GM19397 (cell line): ENCODE data around the gene LDLRAD4.

ENCODE experiments used
- ATAC-seq: cut with Tn5 transposase; IDR thresholded peaks from one replicate; pipeline ENCODE4 v1.9.1; 2021; ENCODE audit warnings: mild to moderate bottlenecking, moderate library complexity; ENCODE audit not compliant: unreplicated experiment

The LDLRAD4 gene

DNA sequence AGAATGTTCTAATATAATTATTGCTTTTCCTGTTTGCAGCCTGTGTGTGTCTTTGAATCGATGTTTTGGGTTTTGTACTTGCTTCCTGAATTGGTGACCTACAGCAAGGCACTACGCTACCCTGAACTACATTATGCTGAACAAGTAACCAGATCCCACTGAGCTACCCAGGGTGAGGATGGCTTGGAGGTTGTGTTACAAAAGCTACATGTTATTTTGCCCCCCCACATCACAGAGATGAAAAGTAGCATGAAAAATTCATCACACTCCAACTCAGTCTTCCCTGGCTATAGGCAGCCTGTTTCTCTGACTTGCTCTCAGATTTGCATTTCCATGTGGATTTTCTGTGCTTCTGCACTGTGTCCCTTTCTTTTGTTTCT is 162.1 kb downstream of the LDLRAD4 start:
- no peak for ATAC-seq

DNA sequence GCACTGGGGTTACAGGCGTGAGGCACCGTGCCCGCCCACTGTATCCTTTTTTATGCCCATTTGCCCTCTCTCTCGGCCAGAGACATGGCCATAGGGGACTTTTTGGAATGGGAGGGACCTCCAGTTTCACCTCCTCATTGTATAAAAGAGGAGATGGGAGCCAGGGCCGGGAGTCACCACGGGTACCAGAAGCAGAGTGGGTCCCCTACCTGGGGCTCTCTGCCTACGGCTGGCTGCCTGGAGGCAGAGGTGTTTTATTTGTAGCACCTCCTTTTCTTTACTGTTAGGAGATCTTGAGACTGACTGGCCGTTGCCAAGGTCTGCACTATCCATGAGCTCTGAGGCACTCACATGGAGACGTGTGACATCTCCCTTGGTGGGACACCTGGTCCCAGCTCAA is 162.8 kb downstream of the LDLRAD4 start:
- ATAC-seq = no peak

GRCh38 chr18:13381944-13382365 is 163.4 kb downstream of the LDLRAD4 start:
- ATAC-seq = no peak

DNA sequence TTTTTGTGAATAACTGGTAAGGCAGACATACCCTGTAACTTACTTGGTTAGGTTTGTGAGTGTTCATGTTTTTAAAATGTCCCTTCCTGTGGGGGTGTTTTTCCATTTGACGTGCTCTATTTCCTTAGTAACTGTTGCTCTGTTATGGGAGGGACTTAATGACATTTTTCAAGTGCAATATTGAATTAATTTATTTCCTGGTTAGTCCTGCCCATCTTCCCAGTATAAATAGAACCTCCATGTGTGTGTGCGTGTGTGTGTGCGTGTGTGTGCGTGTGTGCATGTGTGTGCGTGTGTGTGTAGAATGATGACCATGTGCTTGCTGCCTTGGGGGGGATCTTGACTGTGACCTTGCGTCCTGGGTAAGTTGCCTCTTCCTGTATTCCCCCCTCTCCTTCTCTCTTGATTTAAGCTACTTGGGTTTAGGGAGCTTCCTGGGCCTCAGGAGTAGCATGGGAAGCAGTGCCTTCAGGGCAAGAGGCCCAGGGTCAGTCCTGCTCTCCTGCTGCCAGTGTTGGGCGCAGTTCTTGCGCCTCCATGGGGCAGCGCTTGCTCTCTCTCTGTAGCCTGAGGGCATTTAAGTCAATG is 163.9 kb downstream of the LDLRAD4 start:
- no peak for ATAC-seq

DNA sequence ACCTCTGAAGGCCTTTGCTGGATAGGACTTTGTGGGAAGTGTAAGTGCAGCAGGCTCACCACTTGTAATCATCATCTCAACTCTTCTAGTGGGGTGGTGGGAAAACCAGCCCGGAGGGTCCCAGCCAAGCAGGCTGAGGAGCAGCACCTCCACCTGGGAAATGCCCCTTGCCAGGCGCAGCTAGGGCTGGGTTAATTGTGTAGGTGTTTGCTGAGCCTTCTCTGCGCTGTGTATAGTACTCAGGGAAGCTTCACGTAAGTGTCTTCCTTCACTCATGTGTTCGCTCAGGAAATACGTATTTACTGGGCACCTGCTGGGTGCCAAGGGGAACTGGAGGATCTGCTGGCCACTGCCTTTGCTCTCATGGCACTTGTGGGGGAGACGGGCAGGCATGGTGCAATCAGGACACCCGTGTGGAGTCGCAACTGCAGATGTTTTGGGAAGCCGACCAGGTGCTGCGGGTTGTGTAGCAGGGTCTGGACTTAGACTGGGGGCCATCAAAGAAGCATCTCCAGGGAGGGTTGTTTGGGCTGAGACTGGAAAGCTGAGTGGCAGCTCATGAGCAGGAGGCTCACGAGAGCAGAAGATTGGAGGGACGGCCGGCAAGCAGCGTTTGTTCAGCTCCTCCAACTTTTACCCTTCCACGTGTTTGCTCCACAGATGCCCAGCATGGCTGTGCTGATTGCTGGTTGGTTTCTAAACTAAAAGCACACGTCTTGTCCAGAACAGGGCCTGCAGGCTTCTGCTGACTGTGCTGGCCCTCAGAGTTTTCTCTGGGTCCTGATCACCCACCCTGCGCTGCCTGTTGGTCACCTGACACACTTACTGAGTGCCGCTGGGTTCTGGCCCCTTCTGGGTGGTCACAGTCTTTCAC is 164.6 kb downstream of the LDLRAD4 start:
- no peak for ATAC-seq

DNA sequence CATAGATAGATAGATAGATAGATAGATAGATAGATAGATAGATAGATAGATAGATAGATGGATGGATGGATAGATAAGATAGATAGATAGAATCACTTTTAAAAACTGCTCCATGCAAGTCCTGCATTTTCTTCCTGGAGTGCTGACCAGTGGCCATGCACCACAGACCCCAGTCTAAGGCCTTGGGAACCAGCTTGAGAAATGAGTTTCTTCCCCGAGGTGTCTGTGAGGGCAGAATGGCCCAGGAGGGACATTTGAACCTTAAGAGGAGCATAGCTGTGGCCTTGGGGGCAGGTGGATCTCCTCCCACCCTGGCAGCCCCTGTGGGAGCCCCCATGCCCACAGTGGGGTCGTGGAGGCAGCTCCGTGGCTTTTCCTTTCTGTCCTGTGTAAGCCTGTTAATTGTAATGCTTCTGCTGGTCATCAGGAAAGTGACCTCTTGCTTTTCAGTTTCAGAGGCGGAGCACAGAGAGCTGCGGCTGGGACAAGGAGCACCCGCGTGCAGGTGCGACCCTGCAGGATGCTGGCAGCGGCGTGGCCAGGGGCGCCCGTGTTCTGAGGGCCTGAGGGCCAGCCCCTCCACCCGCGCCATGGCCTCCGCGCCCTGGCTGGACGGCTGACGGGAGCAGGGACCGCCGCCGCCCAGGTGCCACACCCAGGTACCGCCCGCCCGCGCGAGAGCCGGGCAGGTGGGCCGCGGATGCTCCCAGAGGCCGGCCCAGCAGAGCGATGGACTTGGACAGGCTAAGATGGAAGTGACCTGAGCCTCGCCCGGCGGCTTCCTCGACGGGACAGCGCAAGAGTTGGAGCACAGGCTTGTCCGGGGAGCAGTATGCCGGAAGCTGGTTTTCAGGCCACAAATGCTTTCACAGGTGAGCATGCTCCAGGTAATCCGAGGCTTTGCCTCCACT is 168.6 kb downstream of the LDLRAD4 start:
- no peak for ATAC-seq

- ATAC-seq = no peak
Measured at GRCh38 chr18:13387855-13388548, 169.4 kb downstream of the LDLRAD4 start.

- ATAC-seq = no peak
Measured at GRCh38 chr18:13388586-13389490, 170.3 kb downstream of the LDLRAD4 start.

DNA sequence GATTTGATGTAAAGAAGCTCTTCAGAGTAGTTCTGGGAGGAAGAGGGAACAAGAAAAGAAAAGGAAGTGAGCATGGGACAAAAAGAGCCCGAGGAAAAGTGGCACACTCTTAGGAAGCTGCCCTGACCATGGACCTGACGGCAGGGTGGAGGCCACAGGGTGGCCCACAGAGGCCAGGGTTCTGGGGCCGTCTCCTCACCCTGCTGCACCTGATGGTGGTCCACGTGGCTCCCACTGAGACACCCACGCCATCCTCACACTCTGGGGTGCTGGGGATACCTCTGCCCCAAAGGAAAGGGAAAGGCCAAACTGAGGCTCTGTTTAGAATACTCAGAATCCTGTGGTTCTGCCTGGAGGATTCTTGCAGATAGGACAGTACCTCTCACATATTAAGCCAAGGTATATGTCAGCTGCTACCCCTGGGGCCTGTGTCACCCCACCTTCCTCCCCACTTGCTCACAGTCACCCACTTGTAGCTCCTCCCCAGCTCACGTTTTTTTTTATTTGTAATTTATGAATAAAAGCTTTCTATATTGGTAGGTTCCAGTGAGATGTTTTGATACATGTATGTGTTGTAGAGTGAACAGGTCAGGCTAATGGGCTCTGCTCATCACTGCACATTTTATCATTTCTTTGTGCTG is 171.1 kb downstream of the LDLRAD4 start:
- no peak for ATAC-seq

GRCh38 chr18:13390196-13390595 is 171.6 kb downstream of the LDLRAD4 start:
- no peak for ATAC-seq

GRCh38 chr18:13390711-13391110 is 172.2 kb downstream of the LDLRAD4 start:
- no peak for ATAC-seq

DNA sequence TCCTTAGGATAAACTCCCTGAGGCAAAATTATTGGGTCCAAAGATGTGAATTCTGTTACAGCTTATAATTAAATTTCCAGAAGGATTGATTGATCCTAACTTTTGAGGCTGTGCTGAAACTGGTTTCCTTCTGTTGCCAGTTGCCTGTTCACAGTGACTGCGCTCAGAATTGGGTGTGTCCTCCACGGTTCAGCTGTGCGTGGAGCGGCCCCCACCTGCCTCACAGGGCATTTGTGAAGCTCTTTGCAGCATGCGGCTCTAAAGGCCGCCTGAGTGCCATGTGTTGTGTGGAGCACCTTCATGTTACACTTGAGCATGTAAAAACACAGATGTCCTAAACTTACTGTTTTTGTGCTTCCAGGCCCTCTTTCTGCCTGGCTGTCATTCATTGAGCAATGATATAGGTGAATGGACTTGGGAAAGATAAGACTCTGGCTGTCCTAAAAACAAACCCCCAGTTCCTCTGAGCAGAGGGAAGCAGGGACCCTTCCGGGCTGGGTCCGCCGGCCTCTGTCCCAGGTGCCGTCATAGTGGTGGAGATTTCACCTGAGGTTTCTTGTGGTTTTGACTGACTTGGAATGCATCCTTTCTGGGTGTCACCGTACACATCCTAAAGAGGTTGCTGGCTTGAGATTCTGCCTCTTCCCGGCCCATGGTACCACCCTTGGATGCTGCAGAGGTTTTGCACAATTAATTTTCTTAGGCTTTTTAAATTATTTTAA is 173.6 kb downstream of the LDLRAD4 start:
- ATAC-seq = no peak

DNA sequence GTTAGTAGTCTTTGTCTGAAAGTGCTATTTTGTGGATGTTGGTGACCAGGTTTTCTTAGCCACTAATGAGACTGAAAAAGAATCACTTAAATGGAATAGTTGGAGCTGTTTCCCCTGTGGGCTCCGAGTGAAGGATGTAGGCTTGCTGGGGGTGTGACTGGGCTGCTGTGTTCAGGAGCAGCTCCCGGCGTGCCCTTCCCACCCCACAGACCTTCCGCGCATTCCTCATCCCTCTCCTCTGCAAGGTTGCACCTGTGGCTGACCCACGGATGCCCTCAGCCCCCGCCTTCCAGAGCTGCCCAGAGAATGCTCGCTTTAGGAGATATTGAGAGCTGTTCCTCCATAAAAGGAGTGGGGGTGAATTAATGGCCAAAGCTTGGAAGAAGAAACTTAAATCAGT is 174.3 kb downstream of the LDLRAD4 start:
- no peak for ATAC-seq

GRCh38 chr18:13393338-13393737 is 174.8 kb downstream of the LDLRAD4 start:
- no peak for ATAC-seq

- no peak for ATAC-seq
Measured at GRCh38 chr18:13394801-13395200, 176.2 kb downstream of the LDLRAD4 start.

DNA sequence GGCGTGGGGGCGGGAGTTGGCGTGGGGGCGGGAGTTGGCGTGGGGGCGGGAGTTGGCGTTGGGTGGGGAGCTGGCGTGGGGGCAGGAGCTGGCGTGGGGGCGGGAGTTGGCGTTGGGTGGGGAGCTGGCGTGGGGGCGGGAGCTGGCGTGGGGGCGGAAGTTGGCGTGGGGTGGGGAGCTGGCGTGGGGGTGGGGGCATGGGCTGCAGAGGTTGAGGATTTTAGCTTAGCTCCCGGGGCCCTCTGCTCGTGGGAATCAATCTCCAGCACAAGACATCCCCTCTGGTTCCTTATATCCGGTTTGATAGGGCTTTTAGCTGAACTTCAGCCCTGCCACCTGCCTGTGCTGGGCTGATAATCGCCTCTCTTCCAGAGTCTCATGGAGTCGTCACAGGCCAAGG is 177.0 kb downstream of the LDLRAD4 start:
- ATAC-seq = no peak

DNA sequence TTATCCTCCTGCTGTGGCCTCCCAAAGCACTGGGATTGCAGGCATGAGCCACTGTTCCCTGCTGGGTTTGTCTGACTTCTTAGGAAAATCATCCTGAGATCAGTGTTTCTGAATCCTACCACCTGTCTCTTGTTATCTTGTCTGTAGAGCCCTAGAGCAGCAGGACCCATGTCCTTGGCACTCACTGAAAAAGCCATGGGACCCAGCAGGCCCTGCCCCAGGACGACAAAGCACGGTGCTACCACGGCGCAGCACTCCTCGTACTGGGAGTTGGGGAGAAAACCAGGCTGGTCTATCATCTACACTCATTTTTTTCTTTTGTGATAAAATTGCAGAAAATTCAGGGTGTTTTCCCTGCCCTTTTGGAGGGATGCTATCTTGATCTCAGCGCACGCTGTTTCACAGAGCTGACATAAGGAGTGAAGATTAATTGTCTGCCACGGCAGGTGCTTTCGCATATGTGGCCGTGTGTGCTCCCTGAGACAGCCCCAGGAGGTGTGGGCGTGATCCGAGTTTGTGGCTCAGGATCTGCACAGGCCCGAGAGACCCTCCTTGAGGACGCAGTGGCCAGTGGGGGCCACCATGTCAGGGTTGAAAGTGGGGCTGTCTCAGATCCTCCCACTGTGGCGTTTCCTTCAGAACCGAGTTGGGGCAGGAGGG is 179.1 kb downstream of the LDLRAD4 start:
- ATAC-seq = no peak

- ATAC-seq = no peak
Measured at GRCh38 chr18:13398631-13399030, 180.1 kb downstream of the LDLRAD4 start.
